ENCODE measurements around the gene HMGB1. TPM values are rescaled to one million over a fixed set of nuclear protein-coding genes. Genes with fewer than 3 reads are reported as not detected.
A peak's percentile ranks its signal among the peaks of the same experiment; 100 is the strongest.

HMGB1 gene
- 584 and 878 TPM in 2 replicates for total RNA-seq (2016; rRNA removed; fragmentation: Illumina TruSeq; extraction: Trizol)
- 61.2 and 63.8 TPM in 2 replicates for total RNA-seq (2016; cell fraction: cytosol; rRNA removed; fragmentation: Illumina TruSeq; extraction: Trizol; ENCODE audit: low read depth)
- total RNA-seq (2016; cell fraction: insoluble cytoplasmic fraction; rRNA removed; fragmentation: Illumina TruSeq; extraction: Trizol) = 597 and 915 TPM in 2 replicates
- 106 and 121 TPM in 2 replicates for total RNA-seq (2016; cell fraction: membrane; rRNA removed; fragmentation: Illumina TruSeq; extraction: Trizol)
- total RNA-seq (2016; cell fraction: nucleus; rRNA removed; fragmentation: Illumina TruSeq; extraction: Trizol) = 324 and 333 TPM in 2 replicates
- 71.6 and 115 TPM in 2 replicates for polyA plus RNA-seq (2011; rRNA removed)
- polyA plus RNA-seq (2011; cell fraction: cytosol; rRNA removed) = 48.0 and 59.3 TPM in 2 replicates
- polyA plus RNA-seq (2011; cell fraction: nucleus; rRNA removed) = 61.9 and 98.4 TPM in 2 replicates
- polyA plus RNA-seq (2012) = 207 and 262 TPM in 2 replicates
- polyA plus RNA-seq (2016; cell fraction: cytosol; fragmentation: Illumina TruSeq; extraction: Trizol; ENCODE audit: low read depth) = 68.2 and 69.4 TPM in 2 replicates
- polyA plus RNA-seq (2016; cell fraction: insoluble cytoplasmic fraction; fragmentation: Illumina TruSeq; extraction: Trizol; ENCODE audit: low read depth) = 1,007 and 1,107 TPM in 2 replicates
- polyA plus RNA-seq (2016; cell fraction: membrane; fragmentation: Illumina TruSeq; extraction: Trizol; ENCODE audit: low read depth) = 98.1 and 108 TPM in 2 replicates
- polyA plus RNA-seq (2016; cell fraction: nucleus; fragmentation: Illumina TruSeq; extraction: Trizol; ENCODE audit: insufficient read depth, low read depth) = 458 and 467 TPM in 2 replicates
- 9.9 and 20.1 TPM in 2 replicates for polyA minus RNA-seq (2011; rRNA and poly(A)+ RNA removed; ENCODE audit: low replicate concordance)
- polyA minus RNA-seq (2011; cell fraction: cytosol; rRNA and poly(A)+ RNA removed) = 59.9 and 62.9 TPM in 2 replicates
- polyA minus RNA-seq (2011; cell fraction: nucleus; rRNA and poly(A)+ RNA removed) = 145 and 175 TPM in 2 replicates
- Bru-seq, nascent RNA = percentile 62 among the genes with signal in this experiment
- percentile 86 among the genes with signal in this experiment for BruChase-seq, experiment 1, labeled RNA remaining after a 6-hour chase
- percentile 74 among the genes with signal in this experiment for BruChase-seq, experiment 2, labeled RNA remaining after a 2-hour chase
- long read RNA-seq, experiment 1, full-length matches to known transcripts = 428 of 607 reads
- long read RNA-seq, experiment 1, partial matches to known transcripts = 158 of 607 reads
- long read RNA-seq, experiment 1, other reads (novel, unspliced or antisense) = 21 of 607 reads
- long read RNA-seq, experiment 2, full-length matches to known transcripts = 212 of 384 reads
- long read RNA-seq, experiment 2, partial matches to known transcripts = 37 of 384 reads
- long read RNA-seq, experiment 2, other reads (novel, unspliced or antisense) = 135 of 384 reads

- Histone ChIP-seq H3K27ac (ENCODE audit: extremely low read length, insufficient read depth, low read length) (peak within 1 kb of the TSS; percentile 99), H3K27me3 (ENCODE audit: control insufficient read depth in 1 of 2, insufficient read depth in 2 of 2, low read length in 2 of 2) (no peaks in the 10 kb centered on the region; a peak in 2 of 5 replicates), H3K79me2 (ENCODE audit: insufficient read depth, low read length) (peaks cover 22% of the 10 kb centered on the region), H3K36me3 (replicated peaks in 1 of 2; ENCODE audit: control insufficient read depth in 1 of 2, insufficient read depth in 2 of 2, low read length in 2 of 2) (peaks cover 0 to 18% of the 10 kb centered on the region in 2 experiments; a peak in 3 of 5 replicates), H2AFZ (ENCODE audit: low read length) (no peak within 1 kb of the TSS), H3K9ac (ENCODE audit: insufficient read depth, low read depth, low read length) (peak within 1 kb of the TSS; percentile 98), H3K4me3 (replicated peaks in 1 of 3; ENCODE audit: insufficient read depth in 1 of 3, low read depth in 2 of 3, low read length in 3 of 3) (peak within 1 kb of the TSS; percentile 74 to 92 (median 86)), H3K9me3 (ENCODE audit: low read length) (no peaks in the 10 kb centered on the region), H3K4me2 (ENCODE audit: low read depth, low read length) (peak within 1 kb of the TSS; percentile 93), H3K4me1 (ENCODE audit: insufficient read depth, low read length) (peaks cover 27% of the 10 kb centered on the region), H4K20me1 (ENCODE audit: insufficient read depth, low read length) (peaks cover 4% of the 10 kb centered on the region; the same call in 1 of the 2 replicates)
- ChIA-PET CTCF (ENCODE audit: low intra/inter-chr PET ratio, low total read pairs) (no interaction called here), POLR2A (interaction anchor here (0.6 to 1.8 kb wide), 5 partner anchors 24 to 159 kb away, joined by 3 to 11 read pairs (median 5); partner anchors contain the start of genes KATNAL1, UBE2L5 and USPL1)
- BruUV-seq (replicated peaks) = no TSS peak
- ATAC-seq = peak; percentile 97
- in situ Hi-C loops (cut with HindIII; ENCODE audit: extremely low pct_ligation_motif_present, low pct_unique_long_range_greater_than_20kb) (no loop called here), intact Hi-C loops (cut with micrococcal nuclease; ENCODE audit: unreplicated experiment) (loop anchor here (1.0 to 2.0 kb wide), 2 partner anchors 209 to 340 kb away; no protein-coding TSS in a partner anchor)
- peak; percentile 92 for FAIRE-seq
- DNase-seq (ENCODE audit: low spot score) = peak; percentile 98
- 1% methylated on average over 27 of the region's 57 CpGs for WGBS (ENCODE audit: low lambda C conversion rate)
- TF ChIP-seq HNRNPK (IDR thresholded peaks at IDR 0.05; ENCODE audit: low read depth, low read length, poor library complexity, severe bottlenecking) (no peak), E2F2 (CRISPR knock-in tag; IDR thresholded peaks at IDR 0.05; ENCODE audit: borderline replicate concordance) (0 out of 2 replicates have a peak, but pooled peaks have one; percentile 23), RXRB (CRISPR knock-in tag; IDR thresholded peaks at IDR 0.05; ENCODE audit: borderline replicate concordance) (no peak), PCBP1 (IDR thresholded peaks at IDR 0.05; ENCODE audit: borderline replicate concordance, low read depth, low read length) (0 out of 2 replicates have a peak, but pooled peaks have one; percentile 69), SRY (CRISPR knock-in tag; IDR thresholded peaks at IDR 0.05) (no peak), FOXA1 (IDR thresholded peaks at IDR 0.05) (no peak), FOXA1 (CRISPR knock-in tag; IDR thresholded peaks at IDR 0.05) (no peak), PLSCR1 (CRISPR knock-in tag; IDR thresholded peaks at IDR 0.05; ENCODE audit: borderline replicate concordance) (no peak), SIN3B (IDR thresholded peaks at IDR 0.05; ENCODE audit: low read length) (peak; percentile 98)
- TF ChIP-seq, protein P1, sequence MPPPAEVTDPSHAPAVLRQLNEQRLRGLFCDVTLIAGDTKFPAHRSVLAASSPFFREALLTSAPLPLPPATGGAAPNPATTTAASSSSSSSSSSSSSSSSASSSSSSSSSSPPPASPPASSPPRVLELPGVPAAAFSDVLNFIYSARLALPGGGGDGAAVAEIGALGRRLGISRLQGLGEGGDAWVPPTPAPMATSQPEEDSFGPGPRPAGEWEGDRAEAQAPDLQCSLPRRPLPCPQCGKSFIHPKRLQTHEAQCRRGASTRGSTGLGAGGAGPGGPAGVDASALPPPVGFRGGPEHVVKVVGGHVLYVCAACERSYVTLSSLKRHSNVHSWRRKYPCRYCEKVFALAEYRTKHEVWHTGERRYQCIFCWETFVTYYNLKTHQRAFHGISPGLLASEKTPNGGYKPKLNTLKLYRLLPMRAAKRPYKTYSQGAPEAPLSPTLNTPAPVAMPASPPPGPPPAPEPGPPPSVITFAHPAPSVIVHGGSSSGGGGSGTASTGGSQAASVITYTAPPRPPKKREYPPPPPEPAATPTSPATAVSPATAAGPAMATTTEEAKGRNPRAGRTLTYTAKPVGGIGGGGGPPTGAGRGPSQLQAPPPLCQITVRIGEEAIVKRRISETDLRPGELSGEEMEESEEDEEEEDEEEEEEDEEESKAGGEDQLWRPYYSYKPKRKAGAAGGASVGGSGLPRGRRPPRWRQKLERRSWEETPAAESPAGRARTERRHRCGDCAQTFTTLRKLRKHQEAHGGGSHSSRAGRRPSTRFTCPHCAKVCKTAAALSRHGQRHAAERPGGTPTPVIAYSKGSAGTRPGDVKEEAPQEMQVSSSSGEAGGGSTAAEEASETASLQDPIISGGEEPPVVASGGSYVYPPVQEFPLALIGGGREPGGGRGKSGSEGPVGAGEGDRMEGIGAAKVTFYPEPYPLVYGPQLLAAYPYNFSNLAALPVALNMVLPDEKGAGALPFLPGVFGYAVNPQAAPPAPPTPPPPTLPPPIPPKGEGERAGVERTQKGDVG (CRISPR knock-in tag; IDR thresholded peaks at IDR 0.05; ENCODE audit: borderline replicate concordance) = no peak
Observed at GRCh38 chr13:30465593-30466357, at the start of gene HMGB1. HMGB1 (minus strand) TSS chr13:30465936; CDS start chr13:30463680, 2,256 bp downstream.

All from HepG2 (cell line).